SK-N-SH treated with all-trans-retinoic acid at 6 μM for 48 hours (cell line): ENCODE data around the gene DIAPH3.

Source experiments
- ATAC-seq: fragments of 200-7000 bp; cut with Tn5 transposase; 3 replicates; pipeline ENCODE4 v1.9.1; 2020; ENCODE audit warnings: mild to moderate bottlenecking, moderate library complexity
- ARNTL ChIP-seq: fragments of 450-650 bp; formaldehyde crosslinking; IDR thresholded peaks from 2 replicates; pipeline ENCODE4 v1.5.0; 2020; ENCODE audit warnings: low read depth, mild to moderate bottlenecking, moderate library complexity, borderline replicate concordance
- BACH2 ChIP-seq: fragments of 250-450 bp; sonication (Bioruptor Pico); IDR thresholded peaks from 2 replicates; pipeline ENCODE4 v1.9.0; 2021; ENCODE audit warnings: mild to moderate bottlenecking, borderline replicate concordance
- ESRRG ChIP-seq: fragments of 250-450 bp; sonication (Bioruptor Pico); IDR thresholded peaks from 2 replicates; pipeline ENCODE4 v1.6.1; 2021; ENCODE audit warnings: mild to moderate bottlenecking
- GLIS3 ChIP-seq: fragments of 250-450 bp; sonication (Bioruptor Pico); IDR thresholded peaks from 2 replicates; pipeline ENCODE4 v1.5.0; 2020; ENCODE audit warnings: mild to moderate bottlenecking, moderate library complexity
- ISL1 ChIP-seq: fragments of 250-450 bp; sonication (Bioruptor Pico); IDR thresholded peaks from 2 replicates; pipeline ENCODE4 v2.1.2; 2022; ENCODE audit warnings: mild to moderate bottlenecking, moderate library complexity
- OSR1 ChIP-seq: fragments of 250-450 bp; sonication (Bioruptor Pico); IDR thresholded peaks from 2 replicates; pipeline ENCODE4 v1.8.0; 2022; ENCODE audit warnings: moderate library complexity, mild to moderate bottlenecking, inconsistent platforms
- PPARA ChIP-seq: fragments of 250-450 bp; sonication (Bioruptor Pico); IDR thresholded peaks from 2 replicates; pipeline ENCODE4 v1.5.0; 2020; ENCODE audit warnings: mild to moderate bottlenecking, borderline replicate concordance
- RARB ChIP-seq: fragments of 250-450 bp; sonication (Bioruptor Pico); IDR thresholded peaks from 2 replicates; pipeline ENCODE4 v1.8.0; 2021; ENCODE audit warnings: mild to moderate bottlenecking, moderate library complexity
- SNAI2 ChIP-seq: fragments of 250-450 bp; sonication (Bioruptor Pico); IDR thresholded peaks from 2 replicates; pipeline ENCODE4 v1.5.0; 2020; ENCODE audit warnings: mild to moderate bottlenecking, moderate library complexity
- TCF4 ChIP-seq: fragments of 250-450 bp; sonication (Bioruptor Pico); IDR thresholded peaks from 2 replicates; pipeline ENCODE4 v1.8.0; 2021; ENCODE audit warnings: mild to moderate bottlenecking, moderate library complexity, borderline replicate concordance
- TOX ChIP-seq: fragments of 250-450 bp; sonication (Bioruptor Pico); IDR thresholded peaks from 2 replicates; pipeline ENCODE4 v1.8.0; 2021; ENCODE audit warnings: mild to moderate bottlenecking, moderate library complexity, borderline replicate concordance
- ZC3H10 ChIP-seq: fragments of 250-450 bp; sonication (Bioruptor Pico); IDR thresholded peaks from 2 replicates; pipeline ENCODE4 v1.5.1; 2021; ENCODE audit warnings: mild to moderate bottlenecking, moderate library complexity
- ZFP3 ChIP-seq: fragments of 250-450 bp; sonication (Bioruptor Pico); IDR thresholded peaks from 2 replicates; pipeline ENCODE4 v1.5.0; 2020; ENCODE audit warnings: mild to moderate bottlenecking, moderate library complexity
- ZFP30 ChIP-seq: fragments of 450-650 bp; formaldehyde crosslinking; IDR thresholded peaks from 2 replicates; pipeline ENCODE4 v1.5.0; 2022; ENCODE audit warnings: mild to moderate bottlenecking, moderate library complexity
- ZNF565 ChIP-seq: fragments of 450-650 bp; formaldehyde crosslinking; conservative IDR thresholded peaks from 2 replicates; pipeline ENCODE4 v1.5.0; 2020; ENCODE audit warnings: low read depth, mild to moderate bottlenecking, moderate library complexity
- ZNF70 ChIP-seq: fragments of 450-650 bp; formaldehyde crosslinking; IDR thresholded peaks from 2 replicates; pipeline ENCODE4 v1.5.0; 2020; ENCODE audit warnings: mild to moderate bottlenecking, moderate library complexity
- TF ChIP-seq, protein P1 (sequence below): fragments of 250-450 bp; sonication (Bioruptor Pico); IDR thresholded peaks from 2 replicates; pipeline ENCODE4 v1.5.0; 2020; ENCODE audit warnings: mild to moderate bottlenecking, moderate library complexity
- TF ChIP-seq, protein P2 (sequence below): fragments of 250-450 bp; sonication (Bioruptor Pico); IDR thresholded peaks from 2 replicates; pipeline ENCODE4 v1.5.1; 2020; ENCODE audit warnings: low read depth, mild to moderate bottlenecking, moderate library complexity
- TF ChIP-seq, protein P3 (sequence below): fragments of 250-450 bp; sonication (Bioruptor Pico); IDR thresholded peaks from 2 replicates; pipeline ENCODE4 v1.5.1; 2021; ENCODE audit warnings: mild to moderate bottlenecking, moderate library complexity
- TF ChIP-seq, protein P4 (sequence below): fragments of 250-450 bp; sonication (Bioruptor Pico); IDR thresholded peaks from 2 replicates; pipeline ENCODE4 v1.8.0; 2021; ENCODE audit warnings: low read depth, mild to moderate bottlenecking, moderate library complexity, borderline replicate concordance

The DIAPH3 gene

DNA sequence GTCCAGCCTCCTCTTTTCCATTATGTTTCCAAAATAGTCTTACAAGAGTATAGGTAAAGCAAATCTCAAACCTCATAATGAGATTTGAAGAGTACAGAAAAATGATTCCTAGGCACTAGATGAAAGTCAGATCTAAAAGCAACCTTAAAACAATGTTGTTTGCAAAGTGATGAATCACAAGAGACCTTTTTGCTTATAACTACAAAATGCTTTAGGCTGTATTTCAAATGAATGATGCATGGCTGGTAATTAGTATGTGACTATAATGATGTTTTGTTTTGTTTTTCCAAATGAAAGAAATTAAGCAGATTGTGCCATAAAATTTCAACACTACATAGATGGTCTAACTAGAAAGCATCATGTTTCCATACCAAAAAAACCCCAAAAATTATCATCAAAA is 272.7 kb downstream of the DIAPH3 start:
- no peak for ATAC-seq
- TF ChIP-seq ARNTL (CRISPR knock-in tag) = no peak
- TF ChIP-seq RARB (CRISPR knock-in tag) = no peak
- no peak for TF ChIP-seq ZNF70 (CRISPR knock-in tag)
- TF ChIP-seq ZC3H10 (CRISPR knock-in tag) = no peak
- no peak for TF ChIP-seq PPARA
- TF ChIP-seq, protein P1, sequence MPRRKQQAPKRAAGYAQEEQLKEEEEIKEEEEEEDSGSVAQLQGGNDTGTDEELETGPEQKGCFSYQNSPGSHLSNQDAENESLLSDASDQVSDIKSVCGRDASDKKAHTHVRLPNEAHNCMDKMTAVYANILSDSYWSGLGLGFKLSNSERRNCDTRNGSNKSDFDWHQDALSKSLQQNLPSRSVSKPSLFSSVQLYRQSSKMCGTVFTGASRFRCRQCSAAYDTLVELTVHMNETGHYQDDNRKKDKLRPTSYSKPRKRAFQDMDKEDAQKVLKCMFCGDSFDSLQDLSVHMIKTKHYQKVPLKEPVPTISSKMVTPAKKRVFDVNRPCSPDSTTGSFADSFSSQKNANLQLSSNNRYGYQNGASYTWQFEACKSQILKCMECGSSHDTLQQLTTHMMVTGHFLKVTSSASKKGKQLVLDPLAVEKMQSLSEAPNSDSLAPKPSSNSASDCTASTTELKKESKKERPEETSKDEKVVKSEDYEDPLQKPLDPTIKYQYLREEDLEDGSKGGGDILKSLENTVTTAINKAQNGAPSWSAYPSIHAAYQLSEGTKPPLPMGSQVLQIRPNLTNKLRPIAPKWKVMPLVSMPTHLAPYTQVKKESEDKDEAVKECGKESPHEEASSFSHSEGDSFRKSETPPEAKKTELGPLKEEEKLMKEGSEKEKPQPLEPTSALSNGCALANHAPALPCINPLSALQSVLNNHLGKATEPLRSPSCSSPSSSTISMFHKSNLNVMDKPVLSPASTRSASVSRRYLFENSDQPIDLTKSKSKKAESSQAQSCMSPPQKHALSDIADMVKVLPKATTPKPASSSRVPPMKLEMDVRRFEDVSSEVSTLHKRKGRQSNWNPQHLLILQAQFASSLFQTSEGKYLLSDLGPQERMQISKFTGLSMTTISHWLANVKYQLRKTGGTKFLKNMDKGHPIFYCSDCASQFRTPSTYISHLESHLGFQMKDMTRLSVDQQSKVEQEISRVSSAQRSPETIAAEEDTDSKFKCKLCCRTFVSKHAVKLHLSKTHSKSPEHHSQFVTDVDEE (CRISPR knock-in tag) = no peak
- no peak for TF ChIP-seq ZNF565 (CRISPR knock-in tag)
- TF ChIP-seq ZFP3 (CRISPR knock-in tag) = no peak
- no peak for TF ChIP-seq ESRRG (CRISPR knock-in tag)
- TF ChIP-seq, protein P2, sequence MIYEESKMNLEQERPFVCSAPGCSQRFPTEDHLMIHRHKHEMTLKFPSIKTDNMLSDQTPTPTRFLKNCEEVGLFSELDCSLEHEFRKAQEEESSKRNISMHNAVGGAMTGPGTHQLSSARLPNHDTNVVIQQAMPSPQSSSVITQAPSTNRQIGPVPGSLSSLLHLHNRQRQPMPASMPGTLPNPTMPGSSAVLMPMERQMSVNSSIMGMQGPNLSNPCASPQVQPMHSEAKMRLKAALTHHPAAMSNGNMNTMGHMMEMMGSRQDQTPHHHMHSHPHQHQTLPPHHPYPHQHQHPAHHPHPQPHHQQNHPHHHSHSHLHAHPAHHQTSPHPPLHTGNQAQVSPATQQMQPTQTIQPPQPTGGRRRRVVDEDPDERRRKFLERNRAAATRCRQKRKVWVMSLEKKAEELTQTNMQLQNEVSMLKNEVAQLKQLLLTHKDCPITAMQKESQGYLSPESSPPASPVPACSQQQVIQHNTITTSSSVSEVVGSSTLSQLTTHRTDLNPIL = no peak
- no peak for TF ChIP-seq GLIS3 (CRISPR knock-in tag)
- TF ChIP-seq, all 23 proteins: peak for 0

DNA sequence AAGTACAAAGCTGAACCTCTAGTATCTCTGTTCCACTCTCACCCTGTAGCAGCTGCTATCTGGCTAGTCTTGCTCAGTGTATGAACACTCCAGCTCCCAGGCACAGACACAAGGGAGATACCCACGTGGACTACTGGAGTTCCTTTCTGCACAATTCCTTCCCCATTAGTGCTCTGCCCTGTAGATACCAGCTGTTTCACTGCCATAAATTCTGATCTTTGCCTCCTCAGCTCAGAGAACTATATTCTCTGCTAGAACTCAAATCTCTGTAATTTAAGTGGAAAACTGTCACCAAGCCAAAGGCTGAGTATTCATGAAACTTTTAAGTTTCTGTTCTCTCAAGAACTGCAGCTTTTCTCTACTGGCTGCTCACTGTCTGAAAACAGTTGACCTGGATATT is 273.7 kb downstream of the DIAPH3 start:
- ATAC-seq = peak; percentile 47; the same call in 2 of the 3 replicates
- TF ChIP-seq ZFP3 (CRISPR knock-in tag) (no peak), ISL1 (CRISPR knock-in tag) (peak; percentile 9; the same call in 1 of the 2 replicates)

DNA sequence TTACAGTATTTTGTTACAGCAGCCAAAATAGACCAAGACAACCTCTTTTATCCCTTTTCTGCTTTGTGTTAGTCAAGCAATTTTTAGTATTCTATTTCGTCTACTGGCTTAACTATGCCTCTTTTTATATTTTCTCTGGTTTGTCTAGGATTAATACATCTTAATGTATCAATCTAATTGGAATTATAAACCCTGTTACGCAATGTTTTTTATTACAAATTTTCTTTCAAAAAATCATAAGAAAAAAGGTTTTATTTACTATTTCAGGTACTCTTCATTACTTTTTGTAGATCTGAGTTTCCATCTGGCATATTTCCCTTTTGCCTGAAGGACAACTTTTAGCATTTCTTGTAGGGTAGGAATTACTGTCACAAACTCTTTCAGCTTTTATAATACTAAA is 275.3 kb downstream of the DIAPH3 start:
- no peak for ATAC-seq
- TF ChIP-seq TOX (CRISPR knock-in tag) = no peak
- no peak for TF ChIP-seq RARB (CRISPR knock-in tag)
- no peak for TF ChIP-seq ZFP30 (CRISPR knock-in tag)
- TF ChIP-seq OSR1 = no peak
- TF ChIP-seq, protein P3, sequence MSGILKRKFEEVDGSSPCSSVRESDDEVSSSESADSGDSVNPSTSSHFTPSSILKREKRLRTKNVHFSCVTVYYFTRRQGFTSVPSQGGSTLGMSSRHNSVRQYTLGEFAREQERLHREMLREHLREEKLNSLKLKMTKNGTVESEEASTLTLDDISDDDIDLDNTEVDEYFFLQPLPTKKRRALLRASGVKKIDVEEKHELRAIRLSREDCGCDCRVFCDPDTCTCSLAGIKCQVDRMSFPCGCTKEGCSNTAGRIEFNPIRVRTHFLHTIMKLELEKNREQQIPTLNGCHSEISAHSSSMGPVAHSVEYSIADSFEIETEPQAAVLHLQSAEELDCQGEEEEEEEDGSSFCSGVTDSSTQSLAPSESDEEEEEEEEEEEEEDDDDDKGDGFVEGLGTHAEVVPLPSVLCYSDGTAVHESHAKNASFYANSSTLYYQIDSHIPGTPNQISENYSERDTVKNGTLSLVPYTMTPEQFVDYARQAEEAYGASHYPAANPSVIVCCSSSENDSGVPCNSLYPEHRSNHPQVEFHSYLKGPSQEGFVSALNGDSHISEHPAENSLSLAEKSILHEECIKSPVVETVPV (CRISPR knock-in tag) = no peak

DNA sequence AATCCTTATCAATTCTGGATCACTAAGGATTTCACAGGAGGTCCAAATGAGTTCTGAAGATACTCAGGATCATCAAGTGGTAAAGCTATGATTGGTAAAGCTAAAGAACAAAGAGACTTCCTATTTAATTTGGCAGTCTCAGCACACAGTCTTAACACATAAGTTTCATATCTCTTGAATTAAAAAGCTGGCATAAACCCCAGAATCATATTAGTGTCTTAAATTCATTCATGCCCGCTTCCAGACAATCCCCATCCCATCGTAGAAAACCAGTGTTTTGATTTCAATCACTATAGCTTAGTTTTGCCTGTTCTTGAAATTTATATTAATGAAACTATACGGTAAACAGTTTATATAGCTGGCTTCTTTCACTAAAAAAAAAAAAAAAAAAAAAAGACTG is 278.7 kb downstream of the DIAPH3 start:
- ATAC-seq = peak; percentile 63
- TF ChIP-seq ISL1 (CRISPR knock-in tag) (peak; percentile 49), SNAI2 (no peak)

DNA sequence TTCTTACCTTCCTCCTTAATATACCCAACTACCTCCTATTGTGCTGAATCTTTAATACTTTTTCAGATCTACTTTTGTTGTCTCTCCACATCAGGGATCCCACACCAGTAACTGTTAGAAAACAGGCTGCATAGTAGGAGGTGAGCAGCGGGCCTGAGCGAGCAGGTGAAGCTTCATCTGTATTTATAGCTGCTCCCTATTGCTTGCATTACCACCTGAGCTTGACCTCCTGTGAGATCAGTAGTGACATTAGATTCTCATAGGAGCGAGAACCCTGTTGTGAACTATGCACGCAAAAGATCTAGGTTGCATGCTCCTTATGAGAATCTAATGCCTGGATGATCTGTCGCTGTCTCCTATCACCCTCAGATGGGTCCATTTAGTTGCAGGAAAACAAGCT is 279.8 kb downstream of the DIAPH3 start:
- TF ChIP-seq PPARA (no peak), TCF4 (CRISPR knock-in tag) (no peak)
- ATAC-seq = no peak

DNA sequence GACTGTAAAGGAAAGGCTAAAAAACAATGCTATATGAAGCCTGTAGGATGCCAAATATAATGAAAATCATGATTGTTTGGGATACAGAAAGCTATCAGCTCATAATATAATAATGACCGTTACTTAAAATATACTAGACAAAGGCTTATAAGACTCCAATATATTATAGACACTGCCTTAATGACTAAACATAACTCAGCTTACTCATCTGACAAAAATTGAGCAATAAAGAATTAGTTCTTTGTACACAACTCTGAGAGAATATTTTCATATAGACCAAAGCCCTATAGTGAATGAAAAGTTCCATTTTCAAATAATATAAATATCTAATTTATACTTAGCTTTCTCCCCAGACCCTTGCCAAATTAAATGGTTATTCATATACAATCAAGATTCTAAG is 283.3 kb downstream of the DIAPH3 start:
- ATAC-seq = no peak
- TF ChIP-seq, protein P1 (CRISPR knock-in tag) = no peak
- TF ChIP-seq PPARA (no peak), ISL1 (CRISPR knock-in tag) (no peak), BACH2 (no peak), OSR1 (no peak), ZC3H10 (CRISPR knock-in tag) (no peak), ESRRG (CRISPR knock-in tag) (no peak), ZFP30 (CRISPR knock-in tag) (no peak)
- TF ChIP-seq, protein P2 = no peak
- TF ChIP-seq, protein P4, sequence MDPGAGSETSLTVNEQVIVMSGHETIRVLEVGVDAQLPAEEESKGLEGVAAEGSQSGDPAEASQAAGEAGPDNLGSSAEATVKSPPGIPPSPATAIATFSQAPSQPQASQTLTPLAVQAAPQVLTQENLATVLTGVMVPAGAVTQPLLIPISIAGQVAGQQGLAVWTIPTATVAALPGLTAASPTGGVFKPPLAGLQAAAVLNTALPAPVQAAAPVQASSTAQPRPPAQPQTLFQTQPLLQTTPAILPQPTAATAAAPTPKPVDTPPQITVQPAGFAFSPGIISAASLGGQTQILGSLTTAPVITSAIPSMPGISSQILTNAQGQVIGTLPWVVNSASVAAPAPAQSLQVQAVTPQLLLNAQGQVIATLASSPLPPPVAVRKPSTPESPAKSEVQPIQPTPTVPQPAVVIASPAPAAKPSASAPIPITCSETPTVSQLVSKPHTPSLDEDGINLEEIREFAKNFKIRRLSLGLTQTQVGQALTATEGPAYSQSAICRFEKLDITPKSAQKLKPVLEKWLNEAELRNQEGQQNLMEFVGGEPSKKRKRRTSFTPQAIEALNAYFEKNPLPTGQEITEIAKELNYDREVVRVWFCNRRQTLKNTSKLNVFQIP (CRISPR knock-in tag) = no peak
